OCI-LY1 (cell line): ENCODE measurements around the gene REM2.

Source experiments
- H2AFZ ChIP-seq: fragments of 200-600 bp; sonication (generic), shearing (Covaris generic); 2 replicates; pipeline ENCODE4 v1.6.0; 2014; ENCODE audit warnings: antibody characterized with exemption, mild to moderate bottlenecking, low read length
- H3F3A ChIP-seq: fragments of 200-600 bp; sonication (generic), shearing (Covaris generic); 2 replicates; pipeline ENCODE4 v1.6.0; 2014; ENCODE audit warnings: mild to moderate bottlenecking, antibody characterized with exemption, low read length, moderate library complexity; ENCODE audit not compliant: insufficient read depth
- H3K27ac ChIP-seq: fragments of 200-600 bp; sonication (generic); 2 replicates; pipeline ENCODE4 v1.5.1; 2014; ENCODE audit warnings: low read length, mixed run types, mild to moderate bottlenecking, low read depth; ENCODE audit not compliant: poor library complexity, severe bottlenecking
- H3K27me3 ChIP-seq: fragments of 200-600 bp; sonication (generic); 2 replicates; pipeline ENCODE4 v1.6.0; 2014; ENCODE audit warnings: antibody characterized with exemption, mild to moderate bottlenecking, low read length, moderate library complexity; ENCODE audit not compliant: insufficient read depth
- H3K36me3 ChIP-seq: fragments of 200-600 bp; sonication (generic); 2 replicates; pipeline ENCODE4 v1.6.1; 2014; ENCODE audit warnings: mild to moderate bottlenecking, antibody characterized with exemption, low read length, moderate library complexity, mixed read lengths; ENCODE audit not compliant: insufficient read depth
- H3K4me1 ChIP-seq: fragments of 200-600 bp; sonication (generic); 2 replicates; pipeline ENCODE4 v1.5.1; 2014; ENCODE audit warnings: mild to moderate bottlenecking, low read length, moderate library complexity; ENCODE audit not compliant: insufficient read depth, severe bottlenecking
- H3K4me2 ChIP-seq: fragments of 200-600 bp; sonication (generic), shearing (Covaris generic); 2 replicates; pipeline ENCODE4 v1.6.1; 2014; ENCODE audit warnings: low read length
- H3K4me3 ChIP-seq: fragments of 200-600 bp; sonication (generic); 2 replicates; pipeline ENCODE4 v1.5.1; 2014; ENCODE audit warnings: low read length, low read depth, mild to moderate bottlenecking, mixed read lengths; ENCODE audit not compliant: poor library complexity, severe bottlenecking
- H3K79me2 ChIP-seq: fragments of 200-600 bp; shearing (Covaris generic); 2 replicates; pipeline ENCODE4 v1.6.1; 2016; ENCODE audit warnings: mixed run types, low read length, mixed read lengths; ENCODE audit not compliant: insufficient read depth
- H3K9ac ChIP-seq: fragments of 200-600 bp; sonication (generic), shearing (Covaris generic); 2 replicates; pipeline ENCODE4 v1.6.1; 2014; ENCODE audit warnings: mild to moderate bottlenecking, low read length, mixed read lengths
- H3K9me2 ChIP-seq: fragments of 200-600 bp; sonication (generic), shearing (Covaris generic); 2 replicates; pipeline ENCODE4 v1.6.1; 2014; ENCODE audit warnings: low read depth, mild to moderate bottlenecking, low read length, mixed read lengths
- H3K9me3 ChIP-seq: fragments of 200-600 bp; shearing (Covaris generic); 2 replicates; pipeline ENCODE4 v1.6.1; 2014; ENCODE audit warnings: low read length, mixed read lengths
- H4K20me1 ChIP-seq: fragments of 200-600 bp; sonication (generic), shearing (Covaris generic); 2 replicates; pipeline ENCODE4 v1.6.0; 2016; ENCODE audit warnings: mild to moderate bottlenecking, low read length; ENCODE audit not compliant: insufficient read depth
- EZH2 ChIP-seq: fragments of 200-600 bp; sonication (generic), shearing (Covaris generic); IDR thresholded peaks from 2 replicates; pipeline ENCODE4 v1.8.0; 2017; ENCODE audit warnings: borderline replicate concordance, mixed run types, mild to moderate bottlenecking, antibody characterized with exemption, low read length, moderate library complexity, mixed read lengths
- TF ChIP-seq, protein P1 (sequence below): fragments of 200-600 bp; sonication (generic), shearing (Covaris generic); IDR thresholded peaks from 2 replicates; pipeline ENCODE4 v1.5.1; 2017; ENCODE audit warnings: mild to moderate bottlenecking, antibody characterized with exemption, low read length, moderate library complexity, mixed read lengths

Gene REM2

DNA sequence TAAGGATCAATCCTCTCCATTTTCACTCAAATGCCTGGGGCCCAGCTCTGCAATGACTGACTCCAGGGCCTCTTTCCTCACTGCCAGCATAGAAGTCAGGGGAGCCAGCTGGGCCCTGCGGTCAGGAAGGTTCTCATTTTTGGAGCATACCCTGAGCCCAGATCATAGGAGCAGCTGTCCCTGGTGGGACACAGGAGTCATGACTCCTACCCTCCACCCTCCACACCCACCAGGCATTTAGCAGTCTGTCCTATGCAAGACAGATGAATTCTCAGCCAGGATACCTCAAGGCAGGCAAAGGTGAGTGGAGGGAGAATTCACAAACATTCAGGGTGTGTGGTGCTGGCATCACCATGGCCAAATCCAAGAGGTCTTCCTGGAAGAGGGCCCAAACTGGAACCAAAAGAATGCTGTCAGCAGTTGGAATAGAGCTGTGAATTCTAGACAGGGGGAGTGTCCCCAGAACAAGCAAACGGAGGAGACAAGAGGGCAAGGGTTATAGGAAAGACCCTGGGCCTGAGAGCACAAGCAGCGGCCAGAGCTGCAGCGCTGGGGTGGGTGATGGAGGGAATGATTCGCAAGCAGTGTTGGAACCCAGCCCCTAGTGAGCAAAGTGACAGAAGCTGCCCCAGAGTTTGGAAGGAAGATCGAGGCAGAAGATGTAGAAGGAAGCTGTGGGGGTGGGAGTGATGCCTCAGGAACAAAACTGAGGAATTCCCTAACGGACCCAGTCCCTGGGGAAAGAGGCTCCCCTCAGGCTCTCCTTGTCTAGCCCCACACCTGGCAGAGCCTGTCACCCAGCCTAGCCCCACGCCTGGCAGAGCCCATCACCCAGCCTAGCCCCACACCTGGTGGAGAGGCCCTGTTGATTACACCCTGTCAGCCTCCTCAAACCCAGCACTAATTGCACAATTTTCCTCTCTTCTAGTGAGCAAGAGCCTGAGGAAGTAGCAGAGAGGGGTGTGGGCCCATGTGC, 4.5 kb upstream of the REM2 start:
- Histone ChIP-seq H3K9me2 (no peaks in the 10 kb centered on the region), H3F3A (no peaks in the 10 kb centered on the region), H2AFZ (no peak overlapping the region), H4K20me1 (no peaks in the 10 kb centered on the region), H3K27me3 (no peaks in the 10 kb centered on the region), H3K79me2 (no peaks in the 10 kb centered on the region), H3K9ac (no peak overlapping the region), H3K4me3 (no peak overlapping the region), H3K9me3 (no peaks in the 10 kb centered on the region), H3K27ac (no peak overlapping the region), H3K4me1 (peaks cover 5% of the 10 kb centered on the region), H3K36me3 (peaks cover 51% of the 10 kb centered on the region), H3K4me2 (no peak overlapping the region)
- TF ChIP-seq, protein P1, sequence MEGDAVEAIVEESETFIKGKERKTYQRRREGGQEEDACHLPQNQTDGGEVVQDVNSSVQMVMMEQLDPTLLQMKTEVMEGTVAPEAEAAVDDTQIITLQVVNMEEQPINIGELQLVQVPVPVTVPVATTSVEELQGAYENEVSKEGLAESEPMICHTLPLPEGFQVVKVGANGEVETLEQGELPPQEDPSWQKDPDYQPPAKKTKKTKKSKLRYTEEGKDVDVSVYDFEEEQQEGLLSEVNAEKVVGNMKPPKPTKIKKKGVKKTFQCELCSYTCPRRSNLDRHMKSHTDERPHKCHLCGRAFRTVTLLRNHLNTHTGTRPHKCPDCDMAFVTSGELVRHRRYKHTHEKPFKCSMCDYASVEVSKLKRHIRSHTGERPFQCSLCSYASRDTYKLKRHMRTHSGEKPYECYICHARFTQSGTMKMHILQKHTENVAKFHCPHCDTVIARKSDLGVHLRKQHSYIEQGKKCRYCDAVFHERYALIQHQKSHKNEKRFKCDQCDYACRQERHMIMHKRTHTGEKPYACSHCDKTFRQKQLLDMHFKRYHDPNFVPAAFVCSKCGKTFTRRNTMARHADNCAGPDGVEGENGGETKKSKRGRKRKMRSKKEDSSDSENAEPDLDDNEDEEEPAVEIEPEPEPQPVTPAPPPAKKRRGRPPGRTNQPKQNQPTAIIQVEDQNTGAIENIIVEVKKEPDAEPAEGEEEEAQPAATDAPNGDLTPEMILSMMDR, result no peak
- no peak for TF ChIP-seq EZH2

GRCh38 chr14:22882064-22882463, 958 bp upstream of the REM2 start:
- Histone ChIP-seq H3K9me3 (no peaks in the 10 kb centered on the region), H4K20me1 (no peaks in the 10 kb centered on the region), H3K9ac (no peak overlapping the region), H3K27ac (no peak overlapping the region), H3K36me3 (peaks cover 19% of the 10 kb centered on the region), H3K79me2 (no peaks in the 10 kb centered on the region), H2AFZ (no peak overlapping the region), H3K4me2 (no peak overlapping the region), H3F3A (no peaks in the 10 kb centered on the region), H3K4me1 (peaks cover 16% of the 10 kb centered on the region), H3K4me3 (no peak overlapping the region), H3K9me2 (no peaks in the 10 kb centered on the region), H3K27me3 (0 out of 2 replicates have a peak, but pooled peaks cover 6% of the 10 kb centered on the region)
- TF ChIP-seq, protein P1, result no peak
- TF ChIP-seq EZH2, result no peak

DNA sequence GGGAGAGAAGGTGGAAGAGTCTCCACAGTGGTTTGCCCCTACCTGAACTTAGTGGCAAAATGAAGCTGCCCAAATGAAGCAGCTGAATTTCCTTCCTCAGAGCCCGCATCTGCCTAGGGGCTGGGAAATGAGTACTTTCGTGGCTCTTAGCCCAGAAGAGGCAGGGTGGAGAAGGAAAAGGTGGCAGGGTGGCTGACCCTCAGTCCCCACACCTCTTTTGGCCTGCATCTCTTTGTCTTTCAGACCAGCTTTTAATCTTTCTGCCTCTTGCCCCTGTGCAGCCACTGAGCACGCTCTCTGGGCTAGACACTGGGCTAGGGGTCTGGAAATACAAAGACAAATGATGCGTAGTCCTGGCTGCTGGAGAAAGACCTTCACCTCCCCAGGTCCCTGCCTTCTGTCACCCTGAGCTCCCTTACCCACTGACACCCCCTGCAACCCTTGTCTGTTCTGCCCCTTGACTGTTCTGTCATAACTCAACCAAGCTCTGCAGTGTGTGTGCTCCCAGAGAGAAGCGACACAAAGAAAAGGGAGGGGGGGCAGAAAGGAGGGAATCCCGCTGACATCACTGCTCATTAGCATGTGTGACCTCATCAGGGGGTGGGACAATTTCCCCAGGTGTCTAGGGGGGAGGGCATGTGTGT, 371 bp upstream of the REM2 start:
- Histone ChIP-seq H3K4me3 (no peak overlapping the region), H4K20me1 (no peaks in the 10 kb centered on the region), H3K4me1 (peaks cover 22% of the 10 kb centered on the region), H3K4me2 (no peak overlapping the region), H3K9ac (no peak overlapping the region), H3K27me3 (0 out of 2 replicates have a peak, but pooled peaks cover 6% of the 10 kb centered on the region), H3K9me3 (no peaks in the 10 kb centered on the region), H3F3A (peaks cover 5% of the 10 kb centered on the region), H2AFZ (no peak overlapping the region), H3K79me2 (no peaks in the 10 kb centered on the region), H3K9me2 (no peaks in the 10 kb centered on the region), H3K36me3 (peaks cover 13% of the 10 kb centered on the region), H3K27ac (no peak overlapping the region)
- no peak for TF ChIP-seq EZH2
- TF ChIP-seq, protein P1, result no peak
